Mucosa of gallbladder (tissue), 1 donor: Measurements from ENCODE around the gene GPRC5B. TPM values are rescaled to one million over a fixed set of nuclear protein-coding genes. Genes with fewer than 3 reads are reported as not detected.

ENCODE experiments used
- DNase-seq: peaks from one replicate; pipeline ENCODE4 v3.0.0-alpha.2; 2020; ENCODE audit warnings: low spot score
- total RNA-seq: library from RNA; stranded (reverse); gene quantifications from one replicate; pipeline ENCODE4 v1.2.1, GENCODE V29; 2021
- donor health status: DM: no; HTN: no; CAD: no.

The GPRC5B gene, protein sequence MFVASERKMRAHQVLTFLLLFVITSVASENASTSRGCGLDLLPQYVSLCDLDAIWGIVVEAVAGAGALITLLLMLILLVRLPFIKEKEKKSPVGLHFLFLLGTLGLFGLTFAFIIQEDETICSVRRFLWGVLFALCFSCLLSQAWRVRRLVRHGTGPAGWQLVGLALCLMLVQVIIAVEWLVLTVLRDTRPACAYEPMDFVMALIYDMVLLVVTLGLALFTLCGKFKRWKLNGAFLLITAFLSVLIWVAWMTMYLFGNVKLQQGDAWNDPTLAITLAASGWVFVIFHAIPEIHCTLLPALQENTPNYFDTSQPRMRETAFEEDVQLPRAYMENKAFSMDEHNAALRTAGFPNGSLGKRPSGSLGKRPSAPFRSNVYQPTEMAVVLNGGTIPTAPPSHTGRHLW
- 32.5 TPM for total RNA-seq

DNA sequence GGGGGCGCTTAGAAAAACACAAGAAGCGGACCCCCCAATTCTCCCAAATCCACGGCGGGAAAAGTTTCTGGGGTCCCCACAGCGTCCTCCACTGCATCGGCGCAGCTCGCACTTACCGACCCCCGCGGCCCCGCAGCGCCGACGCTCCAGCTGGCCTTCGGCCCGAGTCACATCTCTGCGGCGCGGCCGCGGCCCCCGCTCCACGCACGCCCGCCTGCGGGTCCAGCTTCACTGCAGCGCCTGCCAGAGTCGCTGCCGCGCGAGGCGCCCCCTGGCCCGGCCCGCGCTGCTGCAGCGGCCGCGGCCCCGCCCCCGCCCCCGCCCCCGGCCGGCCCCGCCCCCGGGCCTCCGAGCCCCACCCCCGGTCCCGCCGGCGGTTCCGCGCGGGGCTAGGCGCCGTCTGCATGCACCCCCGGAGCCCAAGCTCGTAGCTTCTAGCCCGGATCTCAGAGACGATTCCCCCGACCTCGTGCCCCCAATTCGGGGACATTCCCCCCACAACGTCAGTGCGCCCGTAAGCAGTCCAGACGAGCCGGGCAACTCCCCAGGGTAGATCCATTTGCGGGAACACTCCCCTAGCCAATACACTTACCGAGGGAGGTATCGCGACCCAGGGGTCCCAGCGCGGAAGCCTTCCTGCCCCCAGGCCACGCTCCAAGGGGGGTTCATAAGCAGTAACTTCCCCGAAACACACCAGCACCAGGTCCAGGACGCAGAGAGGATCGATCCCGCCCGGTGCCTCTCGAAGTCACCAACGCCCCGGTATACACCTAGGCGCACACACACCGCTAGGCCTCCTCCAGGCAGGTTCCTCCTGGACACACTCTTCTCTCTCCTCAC lies at the start of gene GPRC5B:
Gene GPRC5B (minus strand): TSS at position 238 of the 840 bp plus-strand sequence. CDS start 12,003 bp downstream, outside the sequence.
- DNase-seq: peak; percentile 18

GRCh38 chr16:19933740-19934139 lies 49.1 kb upstream of the GPRC5B start:
- no peak for DNase-seq

GRCh38 chr16:19929062-19929511 lies 44.4 kb upstream of the GPRC5B start:
- DNase-seq: no peak

DNA sequence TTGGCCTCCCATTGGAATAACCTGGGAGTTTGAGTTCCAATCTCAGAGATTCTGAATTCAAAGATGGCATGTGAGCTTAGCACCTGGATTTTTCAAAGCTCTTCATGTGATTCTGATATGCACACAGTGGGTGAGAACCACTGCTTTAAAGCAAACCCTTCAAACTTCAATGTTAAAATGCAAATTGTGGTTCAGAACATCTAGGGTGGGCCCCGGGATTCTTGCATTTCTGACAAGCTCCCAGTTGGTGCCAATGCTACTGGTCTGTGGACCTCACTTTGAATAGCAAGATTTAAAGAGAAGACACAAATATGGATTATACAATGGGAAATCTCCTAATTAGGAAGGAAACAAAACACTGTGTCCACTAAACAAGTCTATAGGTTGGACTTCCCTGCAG lies 43.8 kb upstream of the GPRC5B start:
- no peak for DNase-seq

DNA sequence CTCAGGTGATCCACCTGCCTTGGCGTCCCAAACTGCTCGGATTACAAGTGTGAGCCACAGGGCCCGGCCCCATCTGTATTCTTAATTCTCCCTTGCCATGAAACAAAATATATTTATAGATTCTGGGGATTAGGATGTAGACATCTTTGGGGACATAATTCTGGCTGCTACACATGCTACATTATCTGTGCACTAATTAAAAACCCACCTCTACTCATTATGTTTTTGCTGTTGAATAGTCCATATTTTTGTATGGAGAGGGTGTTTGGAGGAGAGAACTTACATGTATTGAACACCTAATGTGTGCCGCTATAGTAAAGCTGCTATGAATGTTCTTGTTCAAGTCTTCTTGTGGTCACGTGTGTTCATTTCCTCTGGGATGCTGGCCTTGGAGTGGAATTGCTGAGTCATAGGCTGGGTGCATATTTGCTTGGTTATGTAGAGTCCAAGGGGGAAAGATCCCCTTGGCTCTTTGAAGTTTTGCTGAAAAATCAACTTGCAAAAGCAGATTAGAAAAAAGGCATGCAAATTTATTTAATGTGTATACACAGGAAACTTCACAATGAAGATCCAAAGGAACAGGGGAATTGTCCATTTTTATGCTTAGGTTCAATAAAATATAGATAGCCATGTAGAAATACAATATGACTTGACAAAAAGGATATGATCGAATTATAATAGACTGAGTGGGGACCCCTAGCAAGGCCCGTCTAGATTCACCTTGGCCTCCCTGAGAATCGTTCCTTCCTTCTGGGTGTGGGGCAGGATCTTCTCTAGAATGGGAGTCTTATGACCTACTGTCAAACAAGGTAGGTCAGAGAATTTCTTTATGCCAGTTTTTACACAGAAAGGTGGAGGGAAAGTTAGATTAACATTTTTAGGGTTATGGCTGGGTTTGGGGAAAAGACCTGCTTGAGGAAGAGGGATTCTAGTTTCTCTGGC lies 42.1 kb upstream of the GPRC5B start:
- DNase-seq: no peak

- no peak for DNase-seq
These were observed 38.7 kb upstream of the GPRC5B start for GRCh38 chr16:19923396-19923795.

DNA sequence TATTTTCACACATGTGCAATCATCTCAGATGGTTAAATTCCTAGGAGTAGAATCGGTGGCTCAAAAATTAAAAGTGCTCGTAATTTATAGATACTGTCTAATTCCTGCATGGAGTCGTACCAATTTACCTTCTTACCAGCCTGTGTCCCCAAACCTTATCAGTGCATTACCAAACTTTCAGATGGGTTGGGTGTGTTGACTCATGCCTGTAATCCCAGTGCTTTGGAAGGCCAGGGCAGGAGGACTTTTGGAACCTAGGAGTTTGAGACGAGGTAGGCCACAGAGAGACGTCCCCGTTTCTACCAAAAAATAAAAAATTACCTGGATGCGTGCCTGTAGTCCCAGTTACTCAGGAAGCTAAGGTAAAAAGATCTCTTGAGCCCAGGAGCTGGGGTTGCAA lies 34.5 kb upstream of the GPRC5B start:
- DNase-seq: no peak

- no peak for DNase-seq
These were observed 31.4 kb upstream of the GPRC5B start for GRCh38 chr16:19916064-19916463.

DNA sequence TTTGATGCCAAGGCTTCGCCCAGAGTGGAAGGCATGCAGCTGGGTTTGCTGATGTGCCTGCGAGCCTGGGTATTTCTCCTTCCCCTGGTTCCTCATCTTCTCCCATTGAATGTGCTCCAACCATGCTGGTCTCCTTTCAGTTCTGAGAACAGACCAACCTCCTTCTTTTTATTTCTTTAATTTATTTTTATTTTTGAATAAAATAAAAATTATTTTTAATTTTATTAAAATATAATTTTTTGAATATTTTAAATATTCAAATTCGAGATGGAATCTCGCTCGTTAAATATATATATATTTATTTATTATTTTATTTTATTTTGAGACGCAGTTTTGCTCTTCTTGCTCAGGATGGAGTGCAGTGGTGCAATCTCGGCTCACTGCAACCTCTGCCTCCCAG lies 30.2 kb upstream of the GPRC5B start:
- no peak for DNase-seq

GRCh38 chr16:19913340-19913645 lies 28.6 kb upstream of the GPRC5B start:
- DNase-seq: no peak

- no peak for DNase-seq
These were observed 28.0 kb upstream of the GPRC5B start for GRCh38 chr16:19912455-19913339.

DNA sequence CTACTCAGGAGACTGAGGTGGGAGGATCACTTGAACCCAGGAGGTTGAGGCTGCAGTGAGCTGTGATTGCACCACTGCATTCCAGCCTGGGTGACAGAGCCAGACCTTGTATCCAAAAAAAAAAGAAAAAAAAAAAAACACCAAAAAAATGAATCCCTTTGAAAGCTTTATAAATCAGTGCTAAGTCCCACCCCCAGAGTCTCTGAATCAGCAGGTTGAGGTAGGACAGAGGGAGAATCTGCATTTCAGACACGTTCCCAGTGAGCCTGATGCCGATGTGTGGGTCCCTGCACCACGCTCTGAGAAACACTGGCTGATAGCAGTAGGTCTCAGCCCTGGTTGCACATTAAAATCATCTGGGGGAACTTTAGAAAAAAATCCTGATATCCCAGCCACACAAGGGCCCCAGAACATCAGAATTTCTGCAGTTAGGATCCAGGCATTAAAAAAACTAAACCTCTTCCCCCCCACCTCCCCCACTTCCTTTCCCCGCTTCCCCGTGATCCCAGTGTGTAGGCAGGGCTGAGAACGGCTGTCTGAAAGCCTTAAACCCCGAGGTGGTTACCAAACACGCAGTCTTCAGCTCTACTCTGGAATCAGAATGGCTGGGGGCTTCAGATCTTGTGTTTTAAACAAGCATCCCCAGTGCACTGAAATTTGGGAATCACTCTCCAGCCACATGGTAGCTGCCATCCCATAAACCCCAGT lies 27.3 kb upstream of the GPRC5B start:
- no peak for DNase-seq

- no peak for DNase-seq
These were observed 26.6 kb upstream of the GPRC5B start for GRCh38 chr16:19911204-19911603.

DNA sequence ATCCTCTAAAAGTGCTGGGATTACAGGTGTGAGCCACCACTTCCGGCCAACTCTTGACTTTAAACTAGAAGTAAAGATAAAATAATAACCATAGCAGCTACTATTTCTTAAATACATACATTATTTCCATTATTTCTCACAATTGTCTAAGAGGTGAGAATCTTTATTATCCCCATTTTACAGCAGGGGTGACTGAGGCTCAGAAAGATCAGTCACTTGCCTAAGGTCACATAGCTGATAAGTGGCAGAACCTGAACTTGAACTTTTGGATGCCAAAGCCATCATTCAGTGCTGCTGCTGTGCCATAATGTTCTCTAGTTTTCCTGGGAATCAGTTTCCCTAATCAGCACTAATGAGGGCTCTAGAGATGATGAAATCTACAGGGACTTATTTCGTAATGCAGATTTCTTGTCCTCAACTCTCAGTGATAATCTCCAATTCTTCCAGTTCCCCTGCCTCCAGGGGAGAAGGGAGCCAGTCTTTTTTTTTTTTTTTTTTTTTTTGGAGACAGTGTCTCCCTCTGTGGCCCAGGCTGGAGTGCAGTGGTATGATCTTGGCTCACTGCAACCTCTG lies 25.2 kb upstream of the GPRC5B start:
- no peak for DNase-seq

- DNase-seq: no peak
These were observed 24.3 kb upstream of the GPRC5B start for GRCh38 chr16:19908921-19909320.

GRCh38 chr16:19907161-19907992 lies 22.7 kb upstream of the GPRC5B start:
- DNase-seq: peak; percentile 62

- no peak for DNase-seq
These were observed 16.5 kb upstream of the GPRC5B start for GRCh38 chr16:19901164-19901563.

GRCh38 chr16:19899605-19899955 lies 14.9 kb upstream of the GPRC5B start:
- no peak for DNase-seq
